Measurements from ENCODE around the gene SYNE1. TPM values are rescaled to one million over a fixed set of nuclear protein-coding genes. Genes with fewer than 3 reads are reported as not detected.

SYNE1 gene
- total and polyA plus RNA-seq, 9 donors = 57.0 to 141 (median 97.5) TPM

- Histone ChIP-seq H3K9me3 (replicated peaks; ENCODE audit: control insufficient read depth, low read depth, low read length) (no peaks in the 10 kb centered on the region), H3K4me3 (ENCODE audit: low read length) (no peak overlapping the region), H3K27me3 (ENCODE audit: control insufficient read depth, insufficient read depth, low read length) (no peaks in the 10 kb centered on the region), H3K36me3 (ENCODE audit: control insufficient read depth, insufficient read depth, low read length) (peaks cover 42% of the 10 kb centered on the region), H3K4me1 (ENCODE audit: control insufficient read depth, insufficient read depth, low read length) (no peaks in the 10 kb centered on the region), H3K27ac (ENCODE audit: low read length) (no peak overlapping the region)
- WGBS (ENCODE audit: insufficient coverage) = 95% methylated on average over 7 of the region's 17 CpGs
- DNase-seq = no peak
Observed at GRCh38 chr6:152233547-152234320, 403.4 kb downstream of the SYNE1 start.

GRCh38 chr6:152232501-152233151 is 404.5 kb downstream of the SYNE1 start:
- no peak overlapping the region for H3K27ac ChIP-seq (ENCODE audit: low read length)
- H3K9me3 ChIP-seq (replicated peaks; ENCODE audit: control insufficient read depth, low read depth, low read length) = no peaks in the 10 kb centered on the region
- no CpG with 5 or more reads among the region's 5 CpGs for WGBS (ENCODE audit: insufficient coverage)
- H3K36me3 ChIP-seq (ENCODE audit: control insufficient read depth, insufficient read depth, low read length) = peaks cover 36% of the 10 kb centered on the region
- DNase-seq = peak; percentile 35
- no peak overlapping the region for H3K4me3 ChIP-seq (ENCODE audit: low read length)
- no peaks in the 10 kb centered on the region for H3K4me1 ChIP-seq (ENCODE audit: control insufficient read depth, insufficient read depth, low read length)
- no peaks in the 10 kb centered on the region for H3K27me3 ChIP-seq (ENCODE audit: control insufficient read depth, insufficient read depth, low read length)

- H3K4me3 ChIP-seq (ENCODE audit: low read length) = no peak overlapping the region
- no peaks in the 10 kb centered on the region for H3K4me1 ChIP-seq (ENCODE audit: control insufficient read depth, insufficient read depth, low read length)
Observed at GRCh38 chr6:152229330-152229729, 407.8 kb downstream of the SYNE1 start.

GRCh38 chr6:152226119-152226518 is 411.0 kb downstream of the SYNE1 start:
- Histone ChIP-seq H3K36me3 (ENCODE audit: control insufficient read depth, insufficient read depth, low read length) (peaks cover 36% of the 10 kb centered on the region), H3K27ac (ENCODE audit: low read length) (no peak overlapping the region)
- no peak for DNase-seq

More at GRCh38 chr6:152229330-152229729, 407.8 kb downstream of the SYNE1 start:
- no peaks in the 10 kb centered on the region for H3K9me3 ChIP-seq (replicated peaks; ENCODE audit: control insufficient read depth, low read depth, low read length)
- no peak for DNase-seq
- no peaks in the 10 kb centered on the region for H3K27me3 ChIP-seq (ENCODE audit: control insufficient read depth, insufficient read depth, low read length)
- no CpG with 5 or more reads among the region's 4 CpGs for WGBS (ENCODE audit: insufficient coverage)
- H3K27ac ChIP-seq (ENCODE audit: low read length) = no peak overlapping the region
- H3K36me3 ChIP-seq (ENCODE audit: control insufficient read depth, insufficient read depth, low read length) = peaks cover 23% of the 10 kb centered on the region

GRCh38 chr6:152225241-152225934 is 411.8 kb downstream of the SYNE1 start:
- no peak overlapping the region for H3K27ac ChIP-seq (ENCODE audit: low read length)
- DNase-seq = peak; percentile 70
- 70% methylated on average over 2 of the region's 7 CpGs for WGBS (ENCODE audit: insufficient coverage)
- peaks cover 37% of the 10 kb centered on the region for H3K36me3 ChIP-seq (ENCODE audit: control insufficient read depth, insufficient read depth, low read length)
- H3K4me3 ChIP-seq (ENCODE audit: low read length) = no peak overlapping the region
- peaks cover 9% of the 10 kb centered on the region for H3K9me3 ChIP-seq (replicated peaks; ENCODE audit: control insufficient read depth, low read depth, low read length)
- H3K4me1 ChIP-seq (ENCODE audit: control insufficient read depth, insufficient read depth, low read length) = no peaks in the 10 kb centered on the region
- no peaks in the 10 kb centered on the region for H3K27me3 ChIP-seq (ENCODE audit: control insufficient read depth, insufficient read depth, low read length)

More at GRCh38 chr6:152226119-152226518, 411.0 kb downstream of the SYNE1 start:
- no peak overlapping the region for H3K4me3 ChIP-seq (ENCODE audit: low read length)
- H3K4me1 ChIP-seq (ENCODE audit: control insufficient read depth, insufficient read depth, low read length) = no peaks in the 10 kb centered on the region
- peaks cover 9% of the 10 kb centered on the region for H3K9me3 ChIP-seq (replicated peaks; ENCODE audit: control insufficient read depth, low read depth, low read length)
- H3K27me3 ChIP-seq (ENCODE audit: control insufficient read depth, insufficient read depth, low read length) = no peaks in the 10 kb centered on the region
- no CpG with 5 or more reads among the region's 2 CpGs for WGBS (ENCODE audit: insufficient coverage)

DNA sequence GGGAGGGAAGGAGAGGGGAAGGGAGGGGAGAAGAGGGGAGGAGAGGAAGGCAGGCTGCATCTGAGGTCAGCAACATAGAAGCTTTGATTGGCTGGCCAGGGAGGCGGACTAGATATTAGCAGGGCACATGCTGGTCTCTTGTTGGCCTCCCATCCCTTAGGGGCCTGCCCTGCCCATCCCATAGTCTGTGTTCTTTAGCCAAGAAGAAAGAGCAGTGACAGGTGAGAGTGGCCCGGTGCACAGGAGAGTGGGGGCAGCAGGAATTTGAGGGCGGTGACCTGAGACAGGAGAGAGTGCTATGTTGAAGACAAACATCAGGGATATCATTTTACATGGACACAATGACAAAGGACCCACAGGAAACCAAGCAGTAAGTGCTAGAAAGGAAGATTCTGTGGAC is 413.5 kb downstream of the SYNE1 start:
- no peak overlapping the region for H3K4me3 ChIP-seq (ENCODE audit: low read length)
- 100% methylated on average over 1 of the region's 3 CpGs for WGBS (ENCODE audit: insufficient coverage)
- DNase-seq = no peak
- peaks cover 39% of the 10 kb centered on the region for H3K36me3 ChIP-seq (ENCODE audit: control insufficient read depth, insufficient read depth, low read length)
- peaks cover 9% of the 10 kb centered on the region for H3K9me3 ChIP-seq (replicated peaks; ENCODE audit: control insufficient read depth, low read depth, low read length)
- H3K4me1 ChIP-seq (ENCODE audit: control insufficient read depth, insufficient read depth, low read length) = no peaks in the 10 kb centered on the region
- no peak overlapping the region for H3K27ac ChIP-seq (ENCODE audit: low read length)
- no peaks in the 10 kb centered on the region for H3K27me3 ChIP-seq (ENCODE audit: control insufficient read depth, insufficient read depth, low read length)

DNA sequence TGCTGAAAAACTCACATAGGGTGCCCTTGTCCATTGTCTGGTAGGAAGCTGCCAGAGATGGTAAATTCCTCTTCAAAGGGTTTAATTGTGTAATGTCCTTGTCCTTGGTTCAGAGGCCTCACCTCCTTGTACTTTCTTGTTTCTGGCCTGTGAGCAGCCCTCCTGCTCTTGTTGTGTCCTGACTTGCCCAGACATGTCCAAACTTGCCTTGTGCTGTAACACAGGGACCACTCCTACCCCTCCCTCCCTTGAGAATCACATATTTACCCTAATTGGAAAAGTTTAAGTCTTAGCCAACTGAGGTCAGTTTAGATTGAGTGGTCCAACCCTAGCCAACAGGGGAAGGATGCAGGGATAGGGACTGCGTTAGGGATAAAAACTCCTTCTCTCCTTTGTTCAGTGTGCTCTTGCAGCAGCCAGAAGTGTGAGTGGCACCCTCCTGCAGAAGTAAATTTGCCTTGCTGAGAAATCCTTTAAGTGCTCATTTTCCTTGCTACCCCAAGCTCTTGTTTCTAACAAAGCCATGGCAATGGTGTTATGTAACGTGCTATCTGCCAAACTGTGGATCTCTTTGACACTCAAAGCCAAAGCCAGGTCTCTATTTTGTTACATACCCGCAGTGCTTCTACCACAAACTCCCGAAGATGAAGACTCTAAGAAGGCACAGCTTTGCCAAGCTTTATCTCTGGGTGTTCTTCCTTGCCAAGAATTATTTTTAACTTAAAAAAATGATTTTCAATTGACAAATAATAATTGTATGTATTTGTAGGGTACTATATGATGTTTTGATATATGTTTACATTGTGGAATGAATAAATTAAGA is 415.1 kb downstream of the SYNE1 start:
- H3K36me3 ChIP-seq (ENCODE audit: control insufficient read depth, insufficient read depth, low read length) = peaks cover 50% of the 10 kb centered on the region
- WGBS (ENCODE audit: insufficient coverage) = 96% methylated on average over 3 of the region's 4 CpGs

DNA sequence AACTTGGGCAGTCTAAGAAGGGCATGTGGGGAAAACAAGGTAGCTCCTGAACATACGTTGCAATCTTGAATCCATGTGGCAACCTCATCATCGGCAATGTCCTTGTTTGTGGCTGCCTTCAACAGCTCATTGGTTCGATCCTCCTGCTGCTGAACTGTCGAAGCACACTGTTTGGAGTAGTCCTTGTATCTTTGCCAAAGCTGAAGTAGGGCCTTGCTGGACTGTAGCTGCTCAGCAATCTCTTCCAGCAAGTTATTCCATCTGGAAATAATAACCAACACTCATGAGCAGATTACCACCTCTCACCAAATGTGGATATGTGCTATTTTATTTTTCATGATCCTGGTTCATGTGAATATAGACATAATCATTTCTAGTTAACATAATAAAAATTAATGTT is 416.4 kb downstream of the SYNE1 start:
- Histone ChIP-seq H3K27ac (ENCODE audit: low read length) (no peak overlapping the region), H3K36me3 (ENCODE audit: control insufficient read depth, insufficient read depth, low read length) (peaks cover 59% of the 10 kb centered on the region), H3K4me1 (ENCODE audit: control insufficient read depth, insufficient read depth, low read length) (no peaks in the 10 kb centered on the region), H3K9me3 (replicated peaks; ENCODE audit: control insufficient read depth, low read depth, low read length) (peaks cover 9% of the 10 kb centered on the region), H3K27me3 (ENCODE audit: control insufficient read depth, insufficient read depth, low read length) (no peaks in the 10 kb centered on the region), H3K4me3 (ENCODE audit: low read length) (no peak overlapping the region)
- peak; percentile 61 for DNase-seq
- 65% methylated on average over 4 of the region's 4 CpGs for WGBS (ENCODE audit: insufficient coverage)

More for the DNA sequence above, 415.1 kb downstream of the SYNE1 start:
- Histone ChIP-seq H3K27me3 (ENCODE audit: control insufficient read depth, insufficient read depth, low read length) (no peaks in the 10 kb centered on the region), H3K9me3 (replicated peaks; ENCODE audit: control insufficient read depth, low read depth, low read length) (peaks cover 9% of the 10 kb centered on the region), H3K4me3 (ENCODE audit: low read length) (no peak overlapping the region), H3K4me1 (ENCODE audit: control insufficient read depth, insufficient read depth, low read length) (no peaks in the 10 kb centered on the region), H3K27ac (ENCODE audit: low read length) (no peak overlapping the region)
- no peak for DNase-seq

- WGBS (ENCODE audit: insufficient coverage) = no CpG with 5 or more reads among the region's 3 CpGs
- DNase-seq = no peak
- Histone ChIP-seq H3K27me3 (ENCODE audit: control insufficient read depth, insufficient read depth, low read length) (no peaks in the 10 kb centered on the region), H3K4me1 (ENCODE audit: control insufficient read depth, insufficient read depth, low read length) (no peaks in the 10 kb centered on the region), H3K36me3 (ENCODE audit: control insufficient read depth, insufficient read depth, low read length) (peaks cover 60% of the 10 kb centered on the region), H3K4me3 (ENCODE audit: low read length) (no peak overlapping the region), H3K27ac (ENCODE audit: low read length) (no peak overlapping the region), H3K9me3 (replicated peaks; ENCODE audit: control insufficient read depth, low read depth, low read length) (peaks cover 9% of the 10 kb centered on the region)
Observed at GRCh38 chr6:152218887-152219286, 418.3 kb downstream of the SYNE1 start.

Measured in muscle of leg (tissue), 11 donors.